ELR (cell line): ENCODE data around the gene CHST14.

Experiments
- DNase-seq: peaks from one replicate; pipeline ENCODE4 v3.0.0-alpha.2; 2015; ENCODE audit warnings: low read depth

CHST14 gene

DNA sequence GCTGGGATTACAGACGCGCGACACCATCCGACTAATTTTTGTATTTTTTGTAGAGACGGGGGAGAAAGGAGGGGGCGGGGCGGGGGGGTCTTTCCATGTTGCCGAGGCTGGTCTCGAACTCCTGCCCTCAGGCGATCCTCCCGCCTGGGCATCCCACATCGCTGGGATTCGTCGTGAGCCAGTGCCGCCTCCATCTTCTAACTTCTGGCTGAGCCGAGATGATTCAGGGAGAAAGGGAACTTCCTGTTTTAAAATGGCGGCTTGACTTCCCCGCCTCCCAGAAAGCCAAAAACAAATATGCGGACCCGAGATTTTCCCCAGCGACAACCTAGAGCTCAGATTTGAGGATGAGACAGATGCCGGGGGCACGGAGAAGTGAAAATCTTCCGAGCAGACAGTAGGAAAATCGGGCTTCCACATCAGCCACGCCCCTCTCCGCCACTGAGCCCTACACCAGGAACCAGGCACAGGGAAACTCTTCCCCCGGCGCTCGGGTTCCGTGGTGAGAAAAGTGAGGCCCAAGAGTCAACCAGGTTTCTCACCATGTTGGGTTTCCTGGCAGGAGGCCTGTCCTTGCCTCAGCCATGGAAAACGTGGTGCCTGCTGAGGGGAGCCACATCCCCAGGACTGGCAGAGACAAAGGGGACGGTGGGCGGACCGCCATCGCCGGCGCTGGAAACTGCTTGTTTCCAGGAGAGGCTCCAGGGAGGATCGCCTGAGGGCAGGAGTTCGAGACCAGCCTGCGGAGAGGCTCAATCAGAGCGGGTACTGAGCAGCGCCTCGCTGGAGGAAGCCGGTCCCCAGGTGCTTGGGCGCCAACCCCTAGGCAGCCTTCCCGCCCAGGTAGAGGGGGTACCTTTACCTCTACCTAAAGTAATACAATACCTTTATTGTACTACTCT lies 18.7 kb downstream of the CHST14 start:
- DNase-seq = no peak

DNA sequence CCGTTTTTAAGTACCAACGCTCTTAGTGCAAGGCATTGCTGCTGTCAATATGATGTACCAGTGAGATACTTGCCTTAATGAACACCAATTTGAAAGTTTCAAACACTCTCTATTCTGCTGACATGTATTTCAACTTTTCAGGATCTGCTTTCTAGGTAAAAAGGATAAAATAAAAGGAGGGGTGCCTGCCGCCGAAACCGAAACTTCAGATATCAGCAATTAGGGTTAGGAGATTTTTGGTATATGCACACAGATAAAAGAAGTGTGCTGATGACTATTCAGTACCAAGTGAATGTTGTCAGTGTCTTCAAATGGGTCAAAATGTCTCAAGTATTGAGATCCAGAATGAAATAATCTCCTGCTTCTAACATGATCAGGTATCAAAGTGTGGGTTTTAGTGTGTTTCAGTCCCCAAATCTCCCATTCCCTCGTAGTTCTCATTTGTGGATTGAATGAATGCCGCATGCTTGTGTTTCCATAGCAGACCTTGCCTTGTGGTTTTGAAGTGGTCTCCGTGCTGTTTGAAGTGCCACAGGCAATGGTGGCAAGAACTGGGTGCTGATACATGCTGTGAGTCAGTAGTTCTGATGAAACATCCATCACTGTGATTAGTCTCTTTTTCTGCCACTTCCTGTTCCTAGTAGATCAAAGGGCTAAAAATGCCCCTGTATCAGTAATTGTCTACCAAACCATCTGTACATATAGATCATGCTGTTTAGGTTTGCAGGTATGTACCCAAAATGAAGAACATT lies 22.5 kb downstream of the CHST14 start:
- DNase-seq = peak; percentile 75

DNA sequence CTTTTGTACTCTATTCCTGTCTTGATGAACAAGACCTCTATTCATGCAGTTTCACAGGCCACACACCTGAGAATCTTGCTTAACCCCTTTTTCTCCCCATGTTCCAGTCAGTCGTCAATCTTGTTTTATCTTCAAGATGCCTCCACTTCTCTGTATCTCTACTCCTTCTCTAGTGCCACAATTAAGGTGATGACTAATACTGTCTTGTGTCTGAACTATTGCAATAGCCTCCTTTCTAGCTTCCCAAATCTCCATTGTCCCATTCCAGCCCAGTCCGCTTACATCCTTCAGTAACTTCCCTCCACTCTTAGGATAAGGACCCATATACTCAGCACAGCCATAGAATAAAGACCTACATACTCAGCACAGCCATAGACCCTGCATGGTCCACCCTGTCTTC lies 24.7 kb downstream of the CHST14 start:
- no peak for DNase-seq

DNA sequence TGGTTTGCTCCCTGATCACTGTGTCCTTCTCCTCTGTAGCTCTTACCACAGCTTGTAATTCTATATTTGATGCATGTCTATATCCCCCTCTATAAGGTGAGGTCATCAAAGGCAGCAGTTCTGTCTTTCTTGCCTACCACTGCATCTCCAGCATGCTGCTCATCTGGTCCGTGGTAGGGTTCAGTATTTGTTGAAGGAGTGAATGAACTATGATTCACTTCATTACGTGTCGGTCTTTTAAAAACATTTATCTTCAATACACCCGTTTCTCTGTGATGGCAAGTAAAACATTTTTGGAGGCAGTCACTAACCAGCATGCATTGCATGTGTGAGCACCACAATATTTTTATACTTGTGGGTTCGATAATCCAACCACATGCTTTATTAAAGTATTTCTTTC lies 27.6 kb downstream of the CHST14 start:
- peak; percentile 80 for DNase-seq

DNA sequence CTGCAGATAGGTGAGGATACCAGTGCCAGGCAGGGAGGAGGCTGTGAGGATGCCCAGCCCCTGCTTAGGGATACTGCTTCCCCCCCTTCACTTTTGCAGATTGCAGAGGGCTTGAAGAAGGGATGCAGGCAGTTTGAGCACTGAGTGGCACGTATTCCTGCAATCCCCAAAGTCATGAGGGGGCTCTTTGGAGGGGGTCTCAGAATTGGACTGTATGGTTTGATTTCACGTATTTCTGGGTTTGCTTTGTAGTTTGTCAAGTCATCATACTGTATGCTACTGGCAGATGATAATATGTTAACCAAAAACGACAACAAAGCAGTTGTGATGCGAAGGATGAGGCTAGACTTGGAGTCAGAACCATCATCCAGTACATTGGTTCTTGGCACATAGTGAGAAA lies 28.1 kb downstream of the CHST14 start:
- peak; percentile 42 for DNase-seq

DNA sequence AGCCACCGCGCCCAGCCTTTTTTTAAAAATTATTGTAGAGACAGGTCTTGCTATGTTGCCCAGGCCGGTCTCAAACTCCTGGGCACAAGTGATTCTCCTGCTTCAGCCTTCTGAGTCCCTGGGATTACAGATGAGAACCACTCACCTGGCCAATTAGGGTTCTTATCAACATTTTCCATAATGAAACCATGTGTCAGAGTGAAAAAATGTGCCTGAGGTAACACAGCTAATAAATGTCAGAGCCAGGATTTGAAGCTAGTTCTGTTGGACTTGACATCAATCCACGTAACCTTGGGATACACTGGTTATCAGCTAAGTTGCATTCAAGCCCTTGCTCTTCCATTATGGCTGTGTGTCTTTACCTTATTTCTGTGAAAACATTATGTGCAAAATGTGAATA lies 29.1 kb downstream of the CHST14 start:
- no peak for DNase-seq

DNA sequence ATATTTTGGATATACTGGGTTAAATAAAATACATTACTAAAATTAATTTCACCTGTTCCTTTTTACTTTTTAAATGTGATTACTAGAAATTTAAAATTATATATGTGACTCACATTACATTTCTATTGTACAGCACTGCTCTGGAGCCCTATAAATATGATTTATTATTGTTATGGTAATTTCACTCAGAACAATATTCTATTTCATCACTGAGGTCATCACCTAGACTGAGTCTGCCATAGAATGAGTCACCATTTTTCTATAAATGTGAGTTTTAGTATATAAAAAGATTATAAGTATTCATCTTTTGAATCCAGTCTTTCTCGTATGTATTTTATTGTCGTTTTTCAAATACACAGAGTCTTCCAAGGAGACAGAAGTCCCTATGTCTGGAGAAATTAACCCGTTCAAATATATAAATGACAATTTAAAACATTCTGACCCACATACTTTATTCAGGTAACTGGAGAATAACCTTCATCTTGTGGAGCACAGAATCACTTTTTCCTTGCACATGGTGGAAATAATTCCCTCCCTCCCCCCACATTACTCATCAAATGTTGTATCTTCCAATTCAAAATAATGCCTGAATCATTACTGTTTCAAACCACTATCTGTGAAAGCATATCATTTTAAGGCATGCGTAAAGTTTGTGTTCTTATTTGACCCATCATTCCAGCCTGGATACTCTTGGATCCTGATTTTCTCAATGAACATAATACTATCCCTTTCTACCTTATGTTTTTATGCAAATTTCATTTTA lies 30.0 kb downstream of the CHST14 start:
- peak; percentile 70 for DNase-seq

DNA sequence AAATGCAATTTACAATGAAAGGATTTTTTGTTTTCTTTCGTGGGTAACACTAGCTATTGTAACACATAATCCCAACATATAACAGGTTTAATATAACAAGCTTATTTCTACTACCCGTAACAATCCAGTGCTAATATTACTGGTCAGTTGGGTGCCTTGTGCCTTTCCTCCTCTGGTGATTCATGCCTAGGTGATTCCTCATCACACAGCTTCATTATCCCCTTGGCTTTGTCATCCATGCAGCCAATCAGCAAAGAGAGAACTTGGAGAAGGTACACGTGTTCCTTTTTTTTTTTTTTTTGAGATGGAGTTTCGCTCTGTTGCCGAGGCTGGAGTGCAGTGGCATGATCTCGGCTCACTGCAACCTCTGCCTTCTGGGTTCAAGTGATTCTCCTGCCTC lies 30.7 kb downstream of the CHST14 start:
- DNase-seq = peak; percentile 54

DNA sequence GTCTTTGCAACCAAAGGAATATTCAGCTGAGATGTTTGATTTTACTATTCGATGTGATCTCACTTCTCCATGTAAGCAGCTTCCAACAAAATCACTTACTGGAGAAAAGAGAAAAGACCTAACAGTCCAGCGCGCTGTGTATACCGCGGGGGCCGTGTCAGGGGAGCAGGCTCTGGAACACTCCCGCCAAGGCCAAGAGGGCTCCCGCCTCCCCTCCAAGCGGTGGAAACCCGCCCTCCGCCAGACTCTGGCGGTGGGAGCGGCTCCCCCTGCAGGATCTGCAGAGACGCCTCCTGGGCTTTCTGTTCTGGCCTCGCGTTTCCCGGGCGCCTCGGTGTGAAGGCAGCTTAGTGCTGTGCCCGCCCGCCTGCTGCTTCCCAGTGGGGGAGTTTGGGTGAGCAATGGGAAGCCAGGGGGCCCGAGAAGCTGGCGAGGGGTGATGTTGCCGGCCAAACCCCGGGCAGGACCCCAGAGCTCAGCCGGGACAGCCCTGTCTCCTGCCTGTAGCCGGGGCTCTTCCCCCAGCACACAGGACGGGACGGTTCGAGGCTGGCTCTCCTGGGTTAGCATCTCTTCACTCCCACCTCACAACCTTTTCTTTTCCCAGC lies 36.3 kb downstream of the CHST14 start:
- DNase-seq = peak; percentile 85

DNA sequence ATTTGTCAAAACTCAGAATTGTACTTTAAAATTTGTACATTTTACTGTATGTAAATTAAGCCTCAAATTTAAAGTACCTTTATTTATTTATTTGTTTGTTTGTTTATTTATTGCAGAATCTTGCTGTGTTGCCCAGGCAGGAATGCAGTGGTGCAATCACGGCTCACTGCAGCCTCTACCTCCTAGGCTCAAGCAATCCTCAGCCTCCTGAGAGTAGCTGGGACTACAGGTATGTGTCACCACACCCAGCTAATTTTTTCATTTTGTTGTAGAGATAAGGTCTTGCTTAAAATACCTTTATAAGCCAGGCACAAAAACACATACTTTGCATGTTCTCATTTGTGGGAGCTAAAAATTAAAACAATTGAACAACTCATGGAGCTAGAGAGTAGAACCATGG lies 37.4 kb downstream of the CHST14 start:
- DNase-seq = no peak

DNA sequence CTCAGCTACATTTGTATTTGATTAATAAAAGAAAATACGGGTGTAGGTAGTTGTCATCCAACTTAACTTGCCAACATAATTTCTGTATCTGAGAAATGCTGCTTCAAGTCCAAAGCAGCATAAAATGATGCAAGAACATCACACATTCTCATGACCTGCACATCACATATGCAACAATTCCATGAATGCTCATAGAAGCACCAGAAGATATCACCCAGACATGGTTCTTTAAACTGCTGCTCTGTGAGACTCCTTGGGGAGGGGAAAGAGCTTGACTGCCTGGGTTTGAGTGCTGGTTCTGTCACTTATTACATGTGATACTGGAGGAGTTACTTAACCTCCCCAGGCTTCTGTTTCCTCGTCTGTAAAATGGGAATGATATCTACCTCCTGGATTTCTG lies 39.4 kb downstream of the CHST14 start:
- DNase-seq = no peak

DNA sequence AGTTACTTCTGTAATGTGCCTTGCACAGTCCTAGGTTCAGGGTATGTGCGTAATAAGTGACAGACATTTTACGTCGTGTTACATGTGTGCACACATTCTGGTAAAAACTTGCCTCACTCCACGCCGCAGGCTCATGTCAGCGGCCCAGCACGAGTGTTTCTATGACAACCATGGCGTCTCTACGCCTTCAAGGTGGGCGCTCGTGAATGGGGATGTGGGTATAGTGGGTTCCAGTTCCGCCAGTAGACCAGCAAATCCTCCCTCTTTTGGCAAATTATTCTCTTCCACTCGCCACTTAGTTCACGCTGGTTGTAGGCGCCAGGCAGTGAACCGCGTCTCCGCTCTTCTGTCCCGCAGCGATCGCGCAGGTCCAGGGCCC lies 40.3 kb downstream of the CHST14 start:
- no peak for DNase-seq

DNA sequence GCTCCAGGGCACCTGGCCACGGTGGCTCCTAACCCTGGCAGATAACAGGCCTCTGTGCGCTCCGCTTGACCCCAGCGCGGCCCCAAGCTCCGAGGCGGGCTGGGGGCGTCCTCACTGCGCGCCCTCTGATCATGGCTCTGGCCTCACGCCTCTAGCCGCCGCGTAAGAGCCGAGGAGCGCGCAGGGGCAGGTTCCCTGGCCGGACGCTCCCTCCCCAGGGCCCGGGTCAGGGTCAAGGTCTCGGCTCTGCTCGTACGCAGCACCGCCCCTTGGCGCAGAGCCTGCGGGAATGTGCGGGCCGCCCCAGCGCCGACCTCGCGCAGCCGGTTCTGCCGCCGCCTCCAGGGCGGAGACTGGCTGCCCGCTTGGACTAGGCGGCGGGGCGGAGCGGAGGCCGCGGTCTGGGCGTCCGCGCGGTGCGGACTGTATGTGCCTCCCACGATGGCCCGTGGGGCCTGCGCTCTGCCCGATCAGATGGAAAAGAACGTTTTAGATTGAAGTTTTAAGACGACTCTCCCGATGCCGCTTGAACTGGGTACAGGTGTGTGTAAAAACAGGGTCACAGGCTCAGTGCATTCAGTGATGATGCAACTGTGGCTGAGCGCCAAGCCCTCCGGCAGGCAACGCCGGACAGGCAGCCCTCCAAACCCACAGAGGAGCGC lies 40.8 kb downstream of the CHST14 start:
- DNase-seq = peak; percentile 58

DNA sequence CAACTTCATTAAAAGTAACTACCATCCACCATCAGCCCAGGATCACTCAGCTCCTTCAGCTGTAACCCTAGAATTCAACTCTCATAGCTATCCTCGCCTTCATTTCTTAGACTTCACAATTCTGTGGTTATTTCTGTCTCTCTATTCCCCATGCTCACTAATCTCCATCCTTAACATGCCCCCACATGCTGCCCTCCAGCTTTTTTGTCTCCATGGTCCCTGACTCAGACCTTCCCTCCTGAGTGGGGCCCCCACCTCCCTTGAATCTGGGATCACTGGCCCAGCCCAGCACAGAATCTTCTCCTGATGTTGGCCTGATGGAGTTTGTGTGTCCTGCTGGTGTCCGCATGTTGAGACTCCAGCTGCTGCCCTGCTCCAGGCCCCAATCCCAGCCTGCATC lies 41.7 kb downstream of the CHST14 start:
- DNase-seq = no peak

DNA sequence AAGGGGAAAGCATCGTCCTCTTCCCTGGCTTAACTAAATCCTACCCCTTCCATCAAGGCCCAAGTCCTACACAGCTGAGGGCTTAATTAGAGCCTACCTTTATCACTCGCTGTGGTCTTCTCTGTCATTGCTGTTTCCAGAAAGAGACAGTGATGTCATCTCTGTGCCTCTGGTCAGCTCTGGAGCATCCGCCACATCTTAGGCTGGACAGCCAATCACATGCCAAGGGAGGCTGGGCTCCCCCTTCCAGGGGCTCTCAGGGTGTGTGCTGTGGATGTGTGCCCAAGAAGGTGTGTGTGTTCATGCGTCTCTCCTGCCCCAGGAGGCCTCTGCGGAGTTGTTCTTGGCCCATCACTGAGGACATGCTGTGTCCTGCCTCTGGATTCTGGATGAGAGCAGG lies 42.8 kb downstream of the CHST14 start:
- DNase-seq = no peak

DNA sequence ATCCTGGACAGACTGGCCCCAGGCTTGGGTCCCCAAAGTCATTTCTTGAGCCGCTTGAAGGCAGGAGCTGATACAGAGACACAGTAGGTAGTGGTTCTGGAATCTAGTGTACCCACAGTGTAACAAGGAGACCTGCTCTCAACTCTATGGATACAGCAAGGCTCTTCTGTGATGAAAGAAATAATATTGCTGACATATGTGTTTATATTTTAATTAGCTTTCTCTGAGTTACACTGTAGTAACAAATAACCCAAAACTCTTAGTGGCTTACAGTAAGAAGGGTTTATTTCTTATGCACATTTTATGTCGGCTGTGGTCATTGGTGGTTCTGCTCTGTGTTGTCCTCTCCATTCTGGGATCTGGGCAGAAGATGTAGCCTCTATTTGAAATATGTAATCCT lies 45.5 kb downstream of the CHST14 start:
- DNase-seq = no peak
